HEK293 (cell line): ENCODE measurements around the gene TLR8.

Experiments
- CTCF ChIA-PET: fragments of 350-600 bp; formaldehyde crosslinking; extraction: SDS; loops from one replicate; lab custom pipeline; 2021; ENCODE audit warnings: antibody characterized with exemption; lab: Yijun Ruan, JAX
- POLR2A ChIA-PET: fragments of 300-600 bp; formaldehyde crosslinking; extraction: SDS; loops from one replicate; lab custom pipeline; 2020; ENCODE audit warnings: antibody characterized with exemption, inconsistent platforms; lab: Yijun Ruan, JAX
- H3K27ac ChIP-seq: fragments of 200-500 bp; sonication (Bioruptor generic); 2 replicates; pipeline ENCODE4 v1.5.1; 2014; ENCODE audit warnings: low read depth, low read length, control low read depth, inconsistent platforms; ENCODE audit errors: extremely low read depth
- H3K36me3 ChIP-seq, 2 experiments: fragments of 200-500 bp in 1 of 2; sonication (Bioruptor generic) in 1 of 2; 1 replicate in 1 of 2; 2 replicates in 1 of 2; pipeline ENCODE4 v1.5.1; 2014 to 2017; ENCODE audit warnings: inconsistent platforms in 2 of 2, low read length in 2 of 2; ENCODE audit not compliant: control insufficient read depth in 2 of 2, insufficient read depth in 1 of 2
- H3K4me1 ChIP-seq: fragments of 200-500 bp; sonication (Bioruptor generic); 2 replicates; pipeline ENCODE4 v1.5.1; 2014; ENCODE audit warnings: mild to moderate bottlenecking, low read length, inconsistent platforms; ENCODE audit not compliant: control insufficient read depth, insufficient read depth
- H3K4me3 ChIP-seq: 2 replicates; pipeline ENCODE4 v1.5.1; 2011; ENCODE audit warnings: low read depth, mild to moderate bottlenecking, control low read depth, low read length, moderate library complexity
- H3K9me3 ChIP-seq: fragments of 200-500 bp; sonication (Bioruptor generic); 2 replicates; pipeline ENCODE4 v1.5.1; 2014; ENCODE audit warnings: low read depth, low read length, inconsistent platforms; ENCODE audit not compliant: control insufficient read depth, insufficient read depth
- ATF2 ChIP-seq: fragments of 450-650 bp; formaldehyde crosslinking; IDR thresholded peaks from 2 replicates; pipeline ENCODE4 v1.5.1; 2016; ENCODE audit warnings: missing biosample characterization, missing genetic modification characterization, low read depth
- IKZF3 ChIP-seq: fragments of 450-650 bp; IDR thresholded peaks from 2 replicates; pipeline ENCODE4 v1.5.0; 2018; ENCODE audit warnings: missing biosample characterization, mild to moderate bottlenecking, missing genetic modification characterization, moderate library complexity
- MEIS1 ChIP-seq: sonication (generic); formaldehyde crosslinking; IDR thresholded peaks from 2 replicates; pipeline ENCODE4 v1.8.1; 2022; ENCODE audit warnings: missing genetic modification reagents, mild to moderate bottlenecking, borderline replicate concordance
- PATZ1 ChIP-seq: fragments of 450-650 bp; formaldehyde crosslinking; IDR thresholded peaks from 2 replicates; pipeline ENCODE4 v1.5.1; 2016; ENCODE audit warnings: missing biosample characterization, missing genetic modification characterization
- ZBTB1 ChIP-seq: fragments of 450-650 bp; formaldehyde crosslinking; IDR thresholded peaks from 2 replicates; pipeline ENCODE4 v1.5.1; 2016; ENCODE audit warnings: missing biosample characterization, missing genetic modification characterization
- ZBTB44 ChIP-seq: fragments of 450-650 bp; IDR thresholded peaks from 2 replicates; pipeline ENCODE4 v1.5.1; 2018; ENCODE audit warnings: missing biosample characterization, mild to moderate bottlenecking, missing genetic modification characterization
- ZBTB6 ChIP-seq: fragments of 450-650 bp; formaldehyde crosslinking; IDR thresholded peaks from 2 replicates; pipeline ENCODE4 v1.5.1; 2017; ENCODE audit warnings: missing biosample characterization, missing genetic modification characterization
- ZNF174 ChIP-seq: fragments of 450-650 bp; formaldehyde crosslinking; IDR thresholded peaks from 2 replicates; pipeline ENCODE4 v1.5.0; 2017; ENCODE audit warnings: missing biosample characterization, mild to moderate bottlenecking, missing genetic modification characterization
- ZNF449 ChIP-seq: fragments of 450-650 bp; formaldehyde crosslinking; IDR thresholded peaks from 2 replicates; pipeline ENCODE4 v1.5.1; 2017; ENCODE audit warnings: missing biosample characterization, mild to moderate bottlenecking, missing genetic modification characterization, moderate library complexity
- ZNF544 ChIP-seq: fragments of 450-650 bp; formaldehyde crosslinking; IDR thresholded peaks from 2 replicates; pipeline ENCODE4 v1.5.0; 2017; ENCODE audit warnings: missing biosample characterization, missing genetic modification characterization
- ZNF843 ChIP-seq: fragments of 450-650 bp; formaldehyde crosslinking; IDR thresholded peaks from 2 replicates; pipeline ENCODE4 v1.5.1; 2016; ENCODE audit warnings: missing biosample characterization, missing genetic modification characterization
- ZSCAN18 ChIP-seq: fragments of 450-650 bp; formaldehyde crosslinking; IDR thresholded peaks from 2 replicates; pipeline ENCODE4 v1.5.1; 2016; ENCODE audit warnings: missing biosample characterization, missing genetic modification characterization

TLR8 gene

GRCh38 chrX:12954376-12954775, 48.0 kb downstream of the TLR8 start:
- POLR2A ChIA-PET, result interaction anchor here (0.7 kb wide), 1 partner anchor 25 kb away, joined by 3 read pairs; no protein-coding TSS in a partner anchor
- H3K4me3 ChIP-seq, result no peak overlapping the region
- TF ChIP-seq IKZF3 (tag by site-specific recombination), result no peak
- no peak for TF ChIP-seq PATZ1 (tag by site-specific recombination)
- no peak for TF ChIP-seq ZSCAN18
- TF ChIP-seq, all 188 proteins: peak for 0
- H3K36me3 ChIP-seq, result no peaks in the 10 kb centered on the region
- no peak overlapping the region for H3K27ac ChIP-seq
- H3K9me3 ChIP-seq, result no peaks in the 10 kb centered on the region
- CTCF ChIA-PET, result interaction anchor here (0.6 to 7.2 kb wide), 3 partner anchors 7 to 542 kb away, joined by 3 to 41 read pairs (median 4); no protein-coding TSS in a partner anchor
- peaks cover 14% of the 10 kb centered on the region for H3K4me1 ChIP-seq

GRCh38 chrX:12954981-12955380, 48.6 kb downstream of the TLR8 start:
- POLR2A ChIA-PET, result interaction anchor here (1.4 kb wide), 1 partner anchor 13 kb away, joined by 3 read pairs; no protein-coding TSS in a partner anchor
- H3K4me1 ChIP-seq, result peaks cover 12% of the 10 kb centered on the region
- CTCF ChIA-PET, result interaction anchor here (7.2 kb wide), 1 partner anchor 8 kb away, joined by 41 read pairs; no protein-coding TSS in a partner anchor

GRCh38 chrX:12955882-12956703, 49.7 kb downstream of the TLR8 start:
- ChIA-PET CTCF (interaction anchor here (1.1 to 7.2 kb wide), 4 partner anchors 9 to 532 kb away, joined by 6 to 41 read pairs (median 7); no protein-coding TSS in a partner anchor), POLR2A (interaction anchor here (1.3 to 1.5 kb wide), 4 partner anchors 9 to 19 kb away, joined by 3 to 12 read pairs (median 5); partner anchors contain the start of gene TMSB4X)
- peak overlapping the region; percentile 88 for H3K27ac ChIP-seq
- H3K9me3 ChIP-seq, result no peaks in the 10 kb centered on the region
- peaks cover 12% of the 10 kb centered on the region for H3K4me1 ChIP-seq
- H3K36me3 ChIP-seq, result no peaks in the 10 kb centered on the region
- no peak overlapping the region for H3K4me3 ChIP-seq
- TF ChIP-seq MEIS1 (CRISPR knock-in tag) (no peak), ZBTB1 (tag by site-specific recombination) (no peak), ATF2 (tag by site-specific recombination) (no peak), IKZF3 (tag by site-specific recombination) (no peak), ZNF843 (tag by site-specific recombination) (no peak), ZBTB6 (tag by site-specific recombination) (no peak)

More at GRCh38 chrX:12954981-12955380, 48.6 kb downstream of the TLR8 start:
- TF ChIP-seq ZNF449 (tag by site-specific recombination) (no peak), ZBTB44 (tag by site-specific recombination) (no peak), ZNF544 (tag by site-specific recombination) (no peak), ZNF174 (no peak)
- Histone ChIP-seq H3K27ac (no peak overlapping the region), H3K4me3 (no peak overlapping the region), H3K36me3 (no peaks in the 10 kb centered on the region), H3K9me3 (no peaks in the 10 kb centered on the region)
